GM23338 (cell line): Measurements from ENCODE around the gene FADD. TPM values are rescaled to one million over a fixed set of nuclear protein-coding genes. Genes with fewer than 3 reads are reported as not detected.

Experiments used
- ATAC-seq: fragments of 200-7000 bp; cut with Tn5 transposase; 3 replicates; pipeline ENCODE4 v1.9.1; 2020
- DNase-seq: peaks from one replicate; pipeline ENCODE4 v3.0.0-alpha.2; 2015; ENCODE audit warnings: low spot score
- H2AFZ ChIP-seq: fragments of 200-600 bp; sonication (generic); 2 replicates; pipeline ENCODE4 v1.8.0; 2016; ENCODE audit warnings: antibody characterized with exemption, mild to moderate bottlenecking, moderate library complexity
- H3F3A ChIP-seq: fragments of 200-600 bp; sonication (generic); replicated peaks from 2 replicates; pipeline ENCODE4 v1.8.0; 2017; ENCODE audit warnings: antibody characterized with exemption, mixed run types, low read depth
- H3K27ac ChIP-seq: fragments of 200-600 bp; sonication (generic); 2 replicates; pipeline ENCODE4 v1.6.1; 2016; ENCODE audit warnings: low read depth
- H3K27me3 ChIP-seq: fragments of 200-600 bp; sonication (generic); 2 replicates; pipeline ENCODE4 v1.8.0; 2016; ENCODE audit warnings: mild to moderate bottlenecking, mixed run types, moderate library complexity; ENCODE audit not compliant: insufficient read depth
- H3K36me3 ChIP-seq: fragments of 200-600 bp; sonication (generic); 2 replicates; pipeline ENCODE4 v1.8.0; 2016; ENCODE audit warnings: mild to moderate bottlenecking; ENCODE audit not compliant: insufficient read depth
- H3K4me1 ChIP-seq: fragments of 200-600 bp; sonication (generic); 2 replicates; pipeline ENCODE4 v1.8.0; 2016; ENCODE audit warnings: mild to moderate bottlenecking, moderate library complexity; ENCODE audit not compliant: insufficient read depth
- H3K4me2 ChIP-seq: fragments of 200-600 bp; sonication (generic); 2 replicates; pipeline ENCODE4 v1.7.1; 2017; ENCODE audit warnings: mixed run types
- H3K4me3 ChIP-seq: fragments of 200-600 bp; sonication (generic); 2 replicates; pipeline ENCODE4 v1.6.1; 2016; ENCODE audit warnings: mixed run types
- H3K79me2 ChIP-seq: fragments of 200-600 bp; sonication (generic); replicated peaks from 2 replicates; pipeline ENCODE4 v1.8.0; 2017; ENCODE audit warnings: mild to moderate bottlenecking; ENCODE audit not compliant: insufficient read depth
- H3K9me2 ChIP-seq: fragments of 200-600 bp; sonication (generic); 2 replicates; pipeline ENCODE4 v1.8.0; 2017; ENCODE audit not compliant: insufficient read depth
- H4K20me1 ChIP-seq: fragments of 200-600 bp; sonication (generic); replicated peaks from 2 replicates; pipeline ENCODE4 v1.8.0; 2017; ENCODE audit warnings: mild to moderate bottlenecking; ENCODE audit not compliant: insufficient read depth
- H3K27ac Mint-ChIP-seq: 2 replicates; pipeline ENCODE4 v1.8.0; 2020; ENCODE audit warnings: inconsistent platforms, mild to moderate bottlenecking, moderate library complexity, mixed read lengths
- H3K27me3 Mint-ChIP-seq: 3 replicates; pipeline ENCODE4 v1.8.0; 2022; ENCODE audit warnings: low read depth, mild to moderate bottlenecking, moderate library complexity, mixed read lengths, inconsistent platforms; ENCODE audit not compliant: insufficient read depth, poor library complexity
- H3K36me3 Mint-ChIP-seq: 3 replicates; pipeline ENCODE4 v1.8.0; 2021; ENCODE audit warnings: low read depth, mild to moderate bottlenecking, inconsistent platforms, moderate library complexity, mixed read lengths
- H3K4me1 Mint-ChIP-seq: 3 replicates; pipeline ENCODE4 v1.8.0; 2020; ENCODE audit warnings: mild to moderate bottlenecking, inconsistent platforms, mixed read lengths
- H3K4me3 Mint-ChIP-seq: 3 replicates; pipeline ENCODE4 v1.8.0; 2021; ENCODE audit warnings: moderate library complexity, mild to moderate bottlenecking, inconsistent platforms, mixed read lengths
- H3K9me3 Mint-ChIP-seq: 3 replicates; pipeline ENCODE4 v1.8.0; 2020; ENCODE audit warnings: moderate library complexity, mild to moderate bottlenecking, inconsistent platforms, mixed read lengths
- ETS1 ChIP-seq: IDR thresholded peaks from 2 replicates; pipeline ENCODE4 v1.6.1; 2016; ENCODE audit warnings: antibody characterized with exemption
- EZH2 ChIP-seq: fragments of 200-600 bp; sonication (generic); IDR thresholded peaks from one replicate; pipeline ENCODE4 v1.8.0; 2017; ENCODE audit warnings: antibody characterized with exemption, mild to moderate bottlenecking, low read depth; ENCODE audit not compliant: unreplicated experiment
- EZH2phosphoT487 ChIP-seq: fragments of 200-600 bp; sonication (generic); IDR thresholded peaks from one replicate; pipeline ENCODE4 v1.8.1; 2018; ENCODE audit warnings: antibody characterized with exemption; ENCODE audit not compliant: unreplicated experiment
- JUNB ChIP-seq: IDR thresholded peaks from one replicate; pipeline ENCODE4 v1.6.1; 2016; ENCODE audit warnings: antibody characterized with exemption; ENCODE audit not compliant: unreplicated experiment
- NANOG ChIP-seq: IDR thresholded peaks from 2 replicates; pipeline ENCODE4 v1.6.1; 2016; ENCODE audit warnings: antibody characterized with exemption, borderline replicate concordance
- POLR2AphosphoS5 ChIP-seq: IDR thresholded peaks from 2 replicates; pipeline ENCODE4 v1.6.1; 2016; ENCODE audit warnings: antibody characterized with exemption, low read depth
- REST ChIP-seq: IDR thresholded peaks from one replicate; pipeline ENCODE4 v1.6.1; 2018; ENCODE audit warnings: antibody characterized with exemption; ENCODE audit not compliant: unreplicated experiment
- STAT1 ChIP-seq: IDR thresholded peaks from one replicate; pipeline ENCODE4 v1.6.1; 2016; ENCODE audit warnings: antibody characterized with exemption; ENCODE audit not compliant: unreplicated experiment
- ZNF114 ChIP-seq: fragments of 250-450 bp; sonication (Bioruptor Pico); IDR thresholded peaks from 2 replicates; pipeline ENCODE4 v1.5.0; 2020; ENCODE audit warnings: mild to moderate bottlenecking, moderate library complexity
- ZNF331 ChIP-seq: fragments of 250-450 bp; sonication (Bioruptor Pico); IDR thresholded peaks from 2 replicates; pipeline ENCODE4 v1.5.0; 2020; ENCODE audit warnings: low read depth, mild to moderate bottlenecking, moderate library complexity
- polyA plus RNA-seq: library from polyadenylated mRNA; unstranded; fragments of >200 nt; fragmentation: Nextera tagmentation; extraction: Ambion mirVana; gene quantifications from 2 replicates; pipeline ENCODE4 v1.2.1, GENCODE V29; 2016
- total RNA-seq: library from RNA; depleted of rRNA; stranded (reverse); fragments of >200 nt; shearing (Covaris generic); gene quantifications from 2 replicates; pipeline ENCODE4 v1.2.3, GENCODE V29; 2014
- TF ChIP-seq, protein P1 (sequence below): fragments of 250-450 bp; sonication (Bioruptor Pico); IDR thresholded peaks from 2 replicates; pipeline ENCODE4 v1.5.0; 2020; ENCODE audit warnings: mild to moderate bottlenecking, moderate library complexity

Gene FADD
- total and polyA plus RNA-seq, 2 experiments from 2014 or later: 19.7 to 65.8 TPM

DNA sequence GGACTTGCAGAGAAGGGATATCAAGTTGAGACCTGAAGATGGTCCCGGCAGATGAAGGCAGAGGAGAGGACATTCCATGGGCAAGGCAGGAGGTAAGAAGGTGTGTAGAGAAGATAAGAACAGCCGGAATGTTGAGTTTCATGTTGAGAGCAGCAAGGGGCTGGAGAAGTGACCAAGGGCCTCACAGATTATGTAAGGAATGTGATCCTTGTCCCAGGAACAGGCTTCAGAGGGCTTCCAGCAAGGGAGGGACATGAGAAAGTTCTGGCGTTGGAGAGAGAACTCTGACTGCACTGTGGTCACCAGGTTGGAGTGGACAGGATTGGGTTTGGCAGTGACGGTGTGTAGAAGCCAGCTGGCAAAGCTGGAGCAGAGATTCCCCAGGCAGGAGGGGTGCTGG lies 39.8 kb downstream of the FADD start (continued):
- TF ChIP-seq REST (no peak), EZH2phosphoT487 (no peak), EZH2 (no peak), JUNB (no peak), ZNF114 (CRISPR knock-in tag) (no peak), ZNF331 (CRISPR knock-in tag) (no peak)

DNA sequence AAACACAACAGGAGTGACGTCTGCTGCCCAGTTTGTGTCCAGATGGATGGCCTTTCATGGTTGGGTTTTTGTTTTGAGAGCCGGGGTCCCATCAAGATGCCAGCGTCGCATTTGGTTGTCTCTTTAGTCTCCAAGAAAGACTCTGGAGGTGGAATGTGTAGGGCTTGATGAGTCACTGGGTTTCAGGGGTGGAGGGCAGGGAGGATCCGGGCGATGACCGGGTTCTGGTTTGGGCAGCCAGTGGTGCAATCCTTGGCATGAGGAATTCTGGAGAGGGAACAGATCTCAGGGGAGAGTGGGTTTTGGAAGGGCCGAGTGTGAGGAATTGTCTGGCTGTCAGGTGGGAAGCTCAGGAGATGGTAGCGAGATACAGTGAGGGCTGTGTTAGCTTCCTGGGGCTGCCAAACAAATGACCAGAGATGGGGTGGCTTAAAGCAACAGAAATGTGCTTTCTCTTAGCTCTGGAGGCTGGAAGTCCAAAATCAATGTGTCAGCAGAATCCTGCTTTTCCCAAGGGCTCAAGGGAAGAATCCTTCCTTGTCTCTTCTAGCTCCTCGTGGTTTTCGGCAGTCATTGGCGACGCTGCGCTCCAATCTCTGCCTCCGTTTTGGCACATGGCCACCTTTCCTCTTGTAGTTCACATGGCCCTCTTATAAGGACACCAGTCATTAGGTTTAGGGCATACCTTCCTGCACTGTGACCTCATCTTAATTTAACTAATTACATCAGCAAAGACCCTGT lies 41.0 kb downstream of the FADD start:
- no peak overlapping the region for H3K27ac ChIP-seq
- Mint-ChIP-seq H3K4me3 (no peak overlapping the region; the same call in 2 of the 3 replicates), H3K27ac (no peak overlapping the region), H3K4me1 (peaks cover 3% of the 10 kb centered on the region; the same call in 2 of the 3 replicates), H3K9me3 (no peaks in the 10 kb centered on the region), H3K27me3 (peaks cover 14% of the 10 kb centered on the region), H3K36me3 (no peaks in the 10 kb centered on the region)
- ATAC-seq (no peak), DNase-seq (no peak)
- no peaks in the 10 kb centered on the region for H4K20me1 ChIP-seq
- no peaks in the 10 kb centered on the region for H3K9me2 ChIP-seq
- no peaks in the 10 kb centered on the region for H3K79me2 ChIP-seq
- 0 out of 2 replicates have a peak overlapping the region, but pooled peaks have one; percentile 32 for H2AFZ ChIP-seq
- H3K27me3 ChIP-seq: no peaks in the 10 kb centered on the region
- no peaks in the 10 kb centered on the region for H3K36me3 ChIP-seq
- no peaks in the 10 kb centered on the region for H3F3A ChIP-seq
- H3K4me2 ChIP-seq: no peak overlapping the region
- no peaks in the 10 kb centered on the region for H3K4me1 ChIP-seq
- no peak overlapping the region for H3K4me3 ChIP-seq
- TF ChIP-seq EZH2: no peak
- TF ChIP-seq, protein P1, sequence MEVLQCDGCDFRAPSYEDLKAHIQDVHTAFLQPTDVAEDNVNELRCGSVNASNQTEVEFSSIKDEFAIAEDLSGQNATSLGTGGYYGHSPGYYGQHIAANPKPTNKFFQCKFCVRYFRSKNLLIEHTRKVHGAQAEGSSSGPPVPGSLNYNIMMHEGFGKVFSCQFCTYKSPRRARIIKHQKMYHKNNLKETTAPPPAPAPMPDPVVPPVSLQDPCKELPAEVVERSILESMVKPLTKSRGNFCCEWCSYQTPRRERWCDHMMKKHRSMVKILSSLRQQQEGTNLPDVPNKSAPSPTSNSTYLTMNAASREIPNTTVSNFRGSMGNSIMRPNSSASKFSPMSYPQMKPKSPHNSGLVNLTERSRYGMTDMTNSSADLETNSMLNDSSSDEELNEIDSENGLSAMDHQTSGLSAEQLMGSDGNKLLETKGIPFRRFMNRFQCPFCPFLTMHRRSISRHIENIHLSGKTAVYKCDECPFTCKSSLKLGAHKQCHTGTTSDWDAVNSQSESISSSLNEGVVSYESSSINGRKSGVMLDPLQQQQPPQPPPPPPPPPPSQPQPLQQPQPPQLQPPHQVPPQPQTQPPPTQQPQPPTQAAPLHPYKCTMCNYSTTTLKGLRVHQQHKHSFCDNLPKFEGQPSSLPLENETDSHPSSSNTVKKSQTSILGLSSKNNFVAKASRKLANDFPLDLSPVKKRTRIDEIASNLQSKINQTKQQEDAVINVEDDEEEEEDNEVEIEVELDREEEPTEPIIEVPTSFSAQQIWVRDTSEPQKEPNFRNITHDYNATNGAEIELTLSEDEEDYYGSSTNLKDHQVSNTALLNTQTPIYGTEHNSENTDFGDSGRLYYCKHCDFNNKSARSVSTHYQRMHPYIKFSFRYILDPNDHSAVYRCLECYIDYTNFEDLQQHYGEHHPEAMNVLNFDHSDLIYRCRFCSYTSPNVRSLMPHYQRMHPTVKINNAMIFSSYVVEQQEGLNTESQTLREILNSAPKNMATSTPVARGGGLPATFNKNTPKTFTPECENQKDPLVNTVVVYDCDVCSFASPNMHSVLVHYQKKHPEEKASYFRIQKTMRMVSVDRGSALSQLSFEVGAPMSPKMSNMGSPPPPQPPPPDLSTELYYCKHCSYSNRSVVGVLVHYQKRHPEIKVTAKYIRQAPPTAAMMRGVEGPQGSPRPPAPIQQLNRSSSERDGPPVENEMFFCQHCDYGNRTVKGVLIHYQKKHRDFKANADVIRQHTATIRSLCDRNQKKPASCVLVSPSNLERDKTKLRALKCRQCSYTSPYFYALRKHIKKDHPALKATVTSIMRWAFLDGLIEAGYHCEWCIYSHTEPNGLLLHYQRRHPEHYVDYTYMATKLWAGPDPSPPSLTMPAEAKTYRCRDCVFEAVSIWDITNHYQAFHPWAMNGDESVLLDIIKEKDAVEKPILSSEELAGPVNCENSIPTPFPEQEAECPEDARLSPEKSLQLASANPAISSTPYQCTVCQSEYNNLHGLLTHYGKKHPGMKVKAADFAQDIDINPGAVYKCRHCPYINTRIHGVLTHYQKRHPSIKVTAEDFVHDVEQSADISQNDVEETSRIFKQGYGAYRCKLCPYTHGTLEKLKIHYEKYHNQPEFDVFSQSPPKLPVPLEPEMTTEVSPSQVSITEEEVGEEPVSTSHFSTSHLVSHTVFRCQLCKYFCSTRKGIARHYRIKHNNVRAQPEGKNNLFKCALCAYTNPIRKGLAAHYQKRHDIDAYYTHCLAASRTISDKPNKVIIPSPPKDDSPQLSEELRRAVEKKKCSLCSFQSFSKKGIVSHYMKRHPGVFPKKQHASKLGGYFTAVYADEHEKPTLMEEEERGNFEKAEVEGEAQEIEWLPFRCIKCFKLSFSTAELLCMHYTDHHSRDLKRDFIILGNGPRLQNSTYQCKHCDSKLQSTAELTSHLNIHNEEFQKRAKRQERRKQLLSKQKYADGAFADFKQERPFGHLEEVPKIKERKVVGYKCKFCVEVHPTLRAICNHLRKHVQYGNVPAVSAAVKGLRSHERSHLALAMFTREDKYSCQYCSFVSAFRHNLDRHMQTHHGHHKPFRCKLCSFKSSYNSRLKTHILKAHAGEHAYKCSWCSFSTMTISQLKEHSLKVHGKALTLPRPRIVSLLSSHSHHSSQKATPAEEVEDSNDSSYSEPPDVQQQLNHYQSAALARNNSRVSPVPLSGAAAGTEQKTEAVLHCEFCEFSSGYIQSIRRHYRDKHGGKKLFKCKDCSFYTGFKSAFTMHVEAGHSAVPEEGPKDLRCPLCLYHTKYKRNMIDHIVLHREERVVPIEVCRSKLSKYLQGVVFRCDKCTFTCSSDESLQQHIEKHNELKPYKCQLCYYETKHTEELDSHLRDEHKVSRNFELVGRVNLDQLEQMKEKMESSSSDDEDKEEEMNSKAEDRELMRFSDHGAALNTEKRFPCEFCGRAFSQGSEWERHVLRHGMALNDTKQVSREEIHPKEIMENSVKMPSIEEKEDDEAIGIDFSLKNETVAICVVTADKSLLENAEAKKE (CRISPR knock-in tag): no peak
- TF ChIP-seq EZH2phosphoT487: no peak
- TF ChIP-seq NANOG: no peak
- no peak for TF ChIP-seq ZNF331 (CRISPR knock-in tag)
- no peak for TF ChIP-seq POLR2AphosphoS5
- no peak for TF ChIP-seq JUNB
- TF ChIP-seq ETS1: no peak
- TF ChIP-seq ZNF114 (CRISPR knock-in tag): no peak
- TF ChIP-seq STAT1: no peak
